PC-9 (cell line): ENCODE results near the gene CTU1. TPM values are rescaled to one million over a fixed set of nuclear protein-coding genes. Genes with fewer than 3 reads are reported as not detected.
A peak's percentile ranks its signal among the peaks of the same experiment; 100 is the strongest.

Experiments used
- BruUV-seq: library from RNA; stranded (reverse); fragments of 400-500 nt; replicated peaks from 2 replicates; lab custom pipeline; 2021; lab: Mats Ljungman, UMichigan
- CTCF ChIA-PET: fragments of 300-600 bp; sonication (Branson Sonifier 250); formaldehyde crosslinking; loops from one replicate; lab custom pipeline; 2022; ENCODE audit warnings: antibody characterized with exemption; lab: Charles Lee
- POLR2A ChIA-PET: fragments of 300-600 bp; sonication (Branson Sonifier 250); formaldehyde crosslinking; loops from one replicate; lab custom pipeline; 2022; ENCODE audit warnings: antibody characterized with exemption; ENCODE audit not compliant: unreplicated experiment; lab: Charles Lee
- DNase-seq, 2 experiments: peaks; one replicate each; pipeline versions ENCODE4 v3.0.0 to v3.0.0-alpha.2; 2015 to 2022; ENCODE audit warnings: mixed read lengths in 1 of 2
- H2AFZ ChIP-seq: fragments of 200-600 bp; sonication (generic); 2 replicates; pipeline ENCODE4 v1.8.1; 2017; ENCODE audit warnings: antibody characterized with exemption
- H3F3A ChIP-seq: fragments of 200-600 bp; sonication (generic); 2 replicates; pipeline ENCODE4 v1.8.1; 2017; ENCODE audit warnings: antibody characterized with exemption, mild to moderate bottlenecking, low read depth; ENCODE audit not compliant: insufficient read depth
- H3K27ac ChIP-seq: fragments of 200-600 bp; sonication (generic); 2 replicates; pipeline ENCODE4 v1.6.1; 2016; ENCODE audit warnings: mixed run types
- H3K27me3 ChIP-seq: fragments of 200-600 bp; sonication (generic); 2 replicates; pipeline ENCODE4 v1.6.1; 2016; ENCODE audit warnings: low read depth, mixed run types; ENCODE audit not compliant: insufficient read depth
- H3K36me3 ChIP-seq: fragments of 200-600 bp; sonication (generic); 2 replicates; pipeline ENCODE4 v1.6.1; 2016; ENCODE audit warnings: low read depth, mixed run types
- H3K4me1 ChIP-seq: fragments of 200-600 bp; sonication (generic); replicated peaks from 2 replicates; pipeline ENCODE4 v1.6.1; 2016; ENCODE audit warnings: mixed run types; ENCODE audit not compliant: insufficient read depth
- H3K4me2 ChIP-seq: fragments of 200-600 bp; sonication (generic); 2 replicates; pipeline ENCODE4 v1.6.1; 2017; ENCODE audit warnings: mixed run types
- H3K4me3 ChIP-seq: fragments of 200-600 bp; sonication (generic); 2 replicates; pipeline ENCODE4 v1.6.1; 2016; ENCODE audit warnings: mixed run types
- H3K79me2 ChIP-seq: fragments of 200-600 bp; sonication (generic); 2 replicates; pipeline ENCODE4 v1.6.1; 2017; ENCODE audit warnings: low read depth, mixed run types
- H3K9me2 ChIP-seq: fragments of 200-600 bp; sonication (generic); 2 replicates; pipeline ENCODE4 v1.8.1; 2017; ENCODE audit warnings: mild to moderate bottlenecking; ENCODE audit not compliant: insufficient read depth
- H3K9me3 ChIP-seq: fragments of 200-600 bp; sonication (generic); 2 replicates; pipeline ENCODE4 v1.8.1; 2016; ENCODE audit warnings: low read depth; ENCODE audit not compliant: insufficient read depth
- H4K20me1 ChIP-seq: fragments of 200-600 bp; sonication (generic); 2 replicates; pipeline ENCODE4 v1.8.1; 2017; ENCODE audit not compliant: insufficient read depth
- EZH2 ChIP-seq: fragments of 200-600 bp; sonication (generic); IDR thresholded peaks from 2 replicates; pipeline ENCODE4 v1.8.0; 2017; ENCODE audit warnings: antibody characterized with exemption, low read depth
- intact Hi-C: fragments of 100-400 bp; cut with micrococcal nuclease; formaldehyde crosslinking; loops from one replicate; pipeline ENCODE4 v1.10.0; 2022; ENCODE audit not compliant: unreplicated experiment
- total RNA-seq: library from RNA; stranded (reverse); gene quantifications from 2 replicates; pipeline ENCODE4 v1.2.3, GENCODE V29; 2021
- TF ChIP-seq, protein P1 (sequence below): fragments of 200-600 bp; sonication (generic); conservative IDR thresholded peaks from 2 replicates; pipeline ENCODE4 v1.6.1; 2017; ENCODE audit warnings: mixed run types, antibody characterized with exemption, mild to moderate bottlenecking, moderate library complexity

CTU1 gene
- total RNA-seq, 1 experiment from 2014 or later: 7.2 TPM

DNA sequence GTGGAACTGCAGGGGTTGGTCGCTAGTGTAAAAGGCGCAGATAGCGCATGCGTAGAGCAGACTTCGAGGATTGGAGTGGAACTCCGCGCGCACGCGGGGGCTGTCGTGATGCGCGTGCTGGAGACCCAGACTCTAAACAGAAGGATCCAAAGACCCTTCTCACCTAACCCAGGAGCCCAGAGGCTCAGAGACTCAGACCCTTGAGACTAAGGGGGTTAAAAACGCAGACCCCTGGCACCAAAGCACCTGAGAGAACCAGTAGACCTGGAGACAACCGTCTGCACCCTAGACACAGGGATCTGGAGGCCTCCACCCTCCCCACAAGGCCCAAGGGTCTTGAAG lies 567 bp upstream of the CTU1 start:
- H3K4me1 ChIP-seq: peaks cover 10% of the 10 kb centered on the region
- no peaks in the 10 kb centered on the region for H3K9me2 ChIP-seq
- no peak overlapping the region for H3K27ac ChIP-seq
- ChIA-PET POLR2A (interaction anchor here (0.6 kb wide), 1 partner anchor 1105 kb away, joined by 5 read pairs; no protein-coding TSS in a partner anchor), CTCF (no interaction called here)
- peaks cover 20% of the 10 kb centered on the region for H3K79me2 ChIP-seq
- no peaks in the 10 kb centered on the region for H3K9me3 ChIP-seq
- H3F3A ChIP-seq: peaks cover 9% of the 10 kb centered on the region
- peaks cover 31% of the 10 kb centered on the region for H3K27me3 ChIP-seq
- H3K4me2 ChIP-seq: peak overlapping the region; percentile 73
- peak overlapping the region; percentile 78 for H2AFZ ChIP-seq
- no peaks in the 10 kb centered on the region for H4K20me1 ChIP-seq
- peak overlapping the region; percentile 79 for H3K4me3 ChIP-seq
- TF ChIP-seq EZH2: no peak
- TF ChIP-seq, protein P1, sequence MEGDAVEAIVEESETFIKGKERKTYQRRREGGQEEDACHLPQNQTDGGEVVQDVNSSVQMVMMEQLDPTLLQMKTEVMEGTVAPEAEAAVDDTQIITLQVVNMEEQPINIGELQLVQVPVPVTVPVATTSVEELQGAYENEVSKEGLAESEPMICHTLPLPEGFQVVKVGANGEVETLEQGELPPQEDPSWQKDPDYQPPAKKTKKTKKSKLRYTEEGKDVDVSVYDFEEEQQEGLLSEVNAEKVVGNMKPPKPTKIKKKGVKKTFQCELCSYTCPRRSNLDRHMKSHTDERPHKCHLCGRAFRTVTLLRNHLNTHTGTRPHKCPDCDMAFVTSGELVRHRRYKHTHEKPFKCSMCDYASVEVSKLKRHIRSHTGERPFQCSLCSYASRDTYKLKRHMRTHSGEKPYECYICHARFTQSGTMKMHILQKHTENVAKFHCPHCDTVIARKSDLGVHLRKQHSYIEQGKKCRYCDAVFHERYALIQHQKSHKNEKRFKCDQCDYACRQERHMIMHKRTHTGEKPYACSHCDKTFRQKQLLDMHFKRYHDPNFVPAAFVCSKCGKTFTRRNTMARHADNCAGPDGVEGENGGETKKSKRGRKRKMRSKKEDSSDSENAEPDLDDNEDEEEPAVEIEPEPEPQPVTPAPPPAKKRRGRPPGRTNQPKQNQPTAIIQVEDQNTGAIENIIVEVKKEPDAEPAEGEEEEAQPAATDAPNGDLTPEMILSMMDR: no peak
- BruUV-seq: no TSS peak
- intact Hi-C loops: no loop called here
- H3K36me3 ChIP-seq: 0 out of 2 replicates have a peak, but pooled peaks cover 1% of the 10 kb centered on the region
- no peak for DNase-seq

DNA sequence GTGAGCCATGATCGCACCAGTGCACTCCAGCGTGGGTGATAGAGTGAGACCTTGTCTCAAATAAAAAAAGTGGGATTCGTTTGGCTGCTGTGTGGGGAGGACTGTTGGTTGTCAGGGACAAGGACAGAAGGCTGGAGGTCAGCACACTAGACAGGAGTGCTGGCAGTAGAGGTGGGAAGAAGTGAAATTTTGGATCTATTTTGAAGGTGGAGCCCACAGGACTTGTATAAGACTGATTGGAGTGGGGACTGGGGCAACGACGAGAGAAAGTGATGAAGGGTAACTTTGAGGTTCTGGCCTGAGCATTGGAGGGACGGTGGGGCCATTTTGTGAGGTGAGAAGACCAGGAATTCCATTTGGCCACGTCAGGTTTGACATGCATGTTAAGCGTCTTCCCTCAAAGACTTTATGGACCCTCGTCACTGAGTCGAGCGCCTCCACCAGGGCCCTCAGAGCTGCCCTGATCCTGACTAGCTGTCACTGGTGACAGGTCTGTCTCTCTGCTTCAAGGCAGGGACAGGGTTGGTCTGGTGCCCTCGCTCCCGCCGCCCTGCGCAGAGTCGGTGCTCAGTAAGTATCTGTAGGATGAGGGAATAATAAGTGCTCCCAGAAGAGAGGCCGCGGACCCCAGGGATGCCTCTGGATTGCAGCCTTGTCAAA lies 673 bp downstream of the CTU1 start:
- no peak for TF ChIP-seq EZH2
- TF ChIP-seq, protein P1: no peak
- Histone ChIP-seq H3K79me2 (peaks cover 23% of the 10 kb centered on the region), H4K20me1 (0 out of 2 replicates have a peak, but pooled peaks cover 6% of the 10 kb centered on the region), H3F3A (peaks cover 9% of the 10 kb centered on the region), H3K27ac (peak overlapping the region; percentile 36; the same call in 1 of the 2 replicates), H3K36me3 (peaks cover 8% of the 10 kb centered on the region; the same call in 1 of the 2 replicates), H3K9me2 (no peaks in the 10 kb centered on the region), H3K9me3 (no peaks in the 10 kb centered on the region), H3K4me2 (peak overlapping the region; percentile 93), H2AFZ (peak overlapping the region; percentile 86), H3K27me3 (peaks cover 19% of the 10 kb centered on the region), H3K4me1 (peaks cover 10% of the 10 kb centered on the region), H3K4me3 (peak overlapping the region; percentile 79)
- ChIA-PET CTCF (no interaction called here), POLR2A (interaction anchor here (1.1 kb wide), 1 partner anchor 87 kb away, joined by 3 read pairs; no protein-coding TSS in a partner anchor)
- no peak for DNase-seq
- BruUV-seq: TSS peak; percentile 54
- intact Hi-C loops: no loop called here

DNA sequence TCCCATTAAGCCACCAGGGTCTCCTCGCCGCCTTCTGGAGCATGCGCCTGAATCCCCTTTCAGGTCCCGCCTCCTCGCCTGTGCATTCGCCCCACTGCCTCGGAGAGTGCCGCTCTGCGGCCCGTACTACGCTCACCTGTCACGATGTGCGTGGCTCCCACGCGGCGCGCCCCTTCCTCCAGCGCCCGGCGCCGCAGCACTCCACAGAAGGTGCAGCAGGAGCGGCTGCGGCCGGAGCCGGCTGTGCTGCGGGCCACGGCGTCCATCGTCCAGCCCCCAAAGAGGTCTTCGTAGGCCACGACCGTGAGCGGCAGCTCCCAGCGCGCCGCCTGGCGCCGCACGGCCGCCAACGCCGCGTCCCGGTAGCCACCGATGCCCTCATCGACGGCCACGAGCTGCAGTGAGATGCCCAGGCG lies 4.3 kb downstream of the CTU1 start:
- Histone ChIP-seq H3K36me3 (peaks cover 8% of the 10 kb centered on the region; the same call in 1 of the 2 replicates), H3K9me3 (no peaks in the 10 kb centered on the region), H3K27ac (no peak overlapping the region), H3K4me3 (no peak overlapping the region), H3K4me2 (no peak overlapping the region), H3F3A (peaks cover 11% of the 10 kb centered on the region; the same call in 1 of the 2 replicates), H3K4me1 (peaks cover 9% of the 10 kb centered on the region), H3K27me3 (no peaks in the 10 kb centered on the region), H3K9me2 (no peaks in the 10 kb centered on the region), H2AFZ (no peak overlapping the region), H4K20me1 (peaks cover 28% of the 10 kb centered on the region; the same call in 1 of the 2 replicates), H3K79me2 (peaks cover 23% of the 10 kb centered on the region)
- no TSS peak for BruUV-seq
- intact Hi-C loops: no loop called here
- POLR2A ChIA-PET: no interaction called here
- DNase-seq: no peak
- CTCF ChIA-PET: interaction anchor here (0.6 kb wide), 1 partner anchor 195 kb away, joined by 7 read pairs; no protein-coding TSS in a partner anchor
- TF ChIP-seq EZH2: no peak
- TF ChIP-seq, protein P1: no peak
